NCI-H1092 treated with DMSO at 0.1 percent for 48 hours (cell line): ENCODE measurements around the gene NLRX1.
"Not testable (repeated sequence)": the region's sequence is repeated elsewhere in the genome, so short reads cannot be mapped to it uniquely, and the experiment has no call there.

ENCODE experiments used
- DNase-seq: peaks from one replicate; lab custom pipeline; 2025; lab: John Stamatoyannopoulos, UW

Gene NLRX1

GRCh38 chr11:119210050-119210449 is 41.5 kb downstream of the NLRX1 start:
- no peak for DNase-seq

- no peak for DNase-seq
Observed at GRCh38 chr11:119218141-119218878, 49.8 kb downstream of the NLRX1 start.

- peak; percentile 88 for DNase-seq
Observed at GRCh38 chr11:119222308-119222707, 53.8 kb downstream of the NLRX1 start.

- no peak for DNase-seq
Observed at GRCh38 chr11:119222891-119223290, 54.4 kb downstream of the NLRX1 start.

GRCh38 chr11:119223856-119224255 is 55.3 kb downstream of the NLRX1 start:
- DNase-seq, result no peak

GRCh38 chr11:119228535-119229287 is 60.2 kb downstream of the NLRX1 start:
- not testable (repeated sequence) for DNase-seq

- no peak for DNase-seq
Observed at GRCh38 chr11:119229288-119229672, 60.8 kb downstream of the NLRX1 start.

- DNase-seq, result no peak
Observed at GRCh38 chr11:119229741-119230140, 61.2 kb downstream of the NLRX1 start.
